Kidney (tissue), 14 donors: Measurements from ENCODE around the gene RPL10. TPM values are rescaled to one million over a fixed set of nuclear protein-coding genes. Genes with fewer than 3 reads are reported as not detected.

Experiments
- DNase-seq, 5 donors: peaks; one replicate each; pipeline ENCODE4 v3.0.0-alpha.2; 2013 to 2020
- FAIRE-seq: peaks from 2 replicates; lab custom pipeline; 2012; peaks lifted over from hg19 to GRCh38; lab: Jason Lieb, UNC
- H3K27ac ChIP-seq, 2 donors: one replicate each; pipeline ENCODE4 v1.7.0; 2013; ENCODE audit warnings: low read depth in 2 of 2, low read length in 2 of 2, inconsistent platforms in 1 of 2
- H3K27me3 ChIP-seq: one replicate; pipeline ENCODE4 v1.7.1; 2013; ENCODE audit warnings: low read length, inconsistent platforms; ENCODE audit not compliant: control insufficient read depth, insufficient read depth
- H3K36me3 ChIP-seq, 3 donors: one replicate each; pipeline versions ENCODE4 v1.7.0 to v1.7.1; 2013; ENCODE audit warnings: low read length in 3 of 3, control low read depth in 1 of 3, inconsistent platforms in 1 of 3; ENCODE audit not compliant: insufficient read depth in 3 of 3, control insufficient read depth in 2 of 3
- H3K4me1 ChIP-seq, 3 donors: one replicate each; pipeline versions ENCODE4 v1.7.0 to v1.7.1; 2013; ENCODE audit warnings: low read length in 3 of 3, inconsistent platforms in 1 of 3, low read depth in 1 of 3; ENCODE audit not compliant: control insufficient read depth in 2 of 3, insufficient read depth in 2 of 3
- H3K4me3 ChIP-seq, 3 donors: one replicate each; pipeline versions ENCODE4 v1.7.0 to v1.8.1; 2013; ENCODE audit warnings: low read length in 3 of 3, control low read depth in 1 of 3, inconsistent platforms in 1 of 3
- H3K9ac ChIP-seq, 3 donors: one replicate each; pipeline versions ENCODE4 v1.7.0 to v1.7.1; 2013; ENCODE audit warnings: low read length in 3 of 3, control low read depth in 1 of 3, inconsistent platforms in 1 of 3
- H3K9me3 ChIP-seq, 3 donors: one replicate each; pipeline versions ENCODE4 v1.7.0 to v1.7.1; 2013; ENCODE audit warnings: low read length in 3 of 3, control low read depth in 1 of 3, inconsistent platforms in 1 of 3; ENCODE audit not compliant: control insufficient read depth in 2 of 3, insufficient read depth in 1 of 3
- CTCF ChIP-seq: IDR thresholded peaks from 3 replicates; pipeline ENCODE4 v1.5.1; 2012; ENCODE audit warnings: mild to moderate bottlenecking, moderate library complexity, borderline replicate concordance; ENCODE audit not compliant: insufficient read depth; ENCODE audit errors: extremely low read depth
- intact Hi-C: fragments of 100-400 bp; cut with DNase I; formaldehyde crosslinking; loops from one replicate; pipeline ENCODE4 v1.11.1; 2022
- polyA plus RNA-seq: library from polyadenylated mRNA; stranded (reverse); fragments of 350-450 nt; fragmentation: Illumina TruSeq; extraction: RNeasy Lipid Tissue Mini Kit (QIAGEN cat#74804); gene quantifications from one replicate; pipeline ENCODE4 v1.2.3, GENCODE V29; 2014; ENCODE audit warnings: low read depth, low replicate concordance; ENCODE audit not compliant: insufficient read depth
- total RNA-seq: library from RNA; stranded (reverse); fragmentation: NEBNext Ultra II Directional; extraction: Animal tissue kit (Norgen Biotek cat#: 25700); gene quantifications from one replicate; pipeline ENCODE4 v1.2.1, GENCODE V29; 2021
- donor health status: control.
- donor health status: control.
- donor health status: control.
- donor health status: control.
- donor health status: control.
- donor health status: DM: yes; HTN: yes; CAD: no.
- donor health status: Normal renal cell carcinoma (clear cell type).

Gene RPL10
- total and polyA plus RNA-seq, 2 donors from 2014 or later: 2,684 to 2,858 TPM

- FAIRE-seq (no peak), DNase-seq (no peak)
- Histone ChIP-seq H3K9me3 (no peaks in the 10 kb centered on the region), H3K27me3 (no peaks in the 10 kb centered on the region), H3K9ac (no peak overlapping the region), H3K27ac (no peak overlapping the region), H3K36me3 (peaks cover 0 to 28% (median 13%) of the 10 kb centered on the region in 3 donors), H3K4me1 (no peaks in the 10 kb centered on the region), H3K4me3 (no peak overlapping the region)
- intact Hi-C loops: no loop called here
- no peak for TF ChIP-seq CTCF
These were observed 41.0 kb upstream of the RPL10 start for GRCh38 chrX:154357205-154357604.

DNA sequence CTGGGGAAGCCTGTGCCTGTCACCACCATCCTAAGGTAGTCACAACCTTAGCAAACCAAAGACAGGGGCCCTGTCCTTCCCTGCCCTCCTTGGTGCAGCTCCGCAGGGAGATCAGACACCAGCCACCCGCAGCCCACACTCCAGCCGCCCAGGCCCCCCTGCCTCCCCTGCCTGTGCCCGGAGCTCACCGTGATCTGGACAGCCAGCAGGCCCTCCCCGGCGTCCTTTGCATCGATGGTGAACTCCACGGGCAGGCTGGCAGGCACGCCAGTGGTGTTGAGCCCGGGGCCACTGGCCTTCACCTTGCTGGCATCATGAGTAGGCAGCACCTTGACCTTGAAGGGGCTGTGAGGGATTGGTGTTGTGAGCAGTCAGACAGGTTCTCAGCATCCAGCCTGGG lies 40.2 kb upstream of the RPL10 start:
- no peak for FAIRE-seq

GRCh38 chrX:154358829-154359228 lies 39.3 kb upstream of the RPL10 start:
- intact Hi-C loops: no loop called here
- FAIRE-seq (no peak), DNase-seq (no peak)
- Histone ChIP-seq H3K9me3 (no peaks in the 10 kb centered on the region), H3K4me1 (no peaks in the 10 kb centered on the region), H3K4me3 (no peak overlapping the region), H3K9ac (no peak overlapping the region), H3K27me3 (no peaks in the 10 kb centered on the region), H3K36me3 (peaks cover under 1 to 20% (median 11%) of the 10 kb centered on the region in 3 donors), H3K27ac (no peak overlapping the region)
- no peak for TF ChIP-seq CTCF

More for the DNA sequence above, 40.2 kb upstream of the RPL10 start:
- Histone ChIP-seq H3K9me3 (no peaks in the 10 kb centered on the region), H3K4me1 (no peaks in the 10 kb centered on the region), H3K27ac (no peak overlapping the region), H3K27me3 (no peaks in the 10 kb centered on the region), H3K4me3 (no peak overlapping the region), H3K9ac (no peak overlapping the region), H3K36me3 (peaks cover 0 to 28% (median 12%) of the 10 kb centered on the region in 3 donors)
- TF ChIP-seq CTCF: no peak
- intact Hi-C loops: no loop called here
- DNase-seq: no peak
